GM19023 (cell line): Measurements from ENCODE around the gene MN1.

Source experiments
- ATAC-seq: cut with Tn5 transposase; IDR thresholded peaks from one replicate; pipeline ENCODE4 v1.9.1; 2021; ENCODE audit warnings: mild to moderate bottlenecking, moderate library complexity; ENCODE audit not compliant: unreplicated experiment

The MN1 gene

GRCh38 chr22:27827604-27828587 lies 26.3 kb upstream of the MN1 start:
- ATAC-seq: no peak

- no peak for ATAC-seq
Observed at GRCh38 chr22:27825174-27825573, 23.6 kb upstream of the MN1 start.

GRCh38 chr22:27823221-27823620 lies 21.7 kb upstream of the MN1 start:
- no peak for ATAC-seq

- no peak for ATAC-seq
Observed at GRCh38 chr22:27820896-27821866, 19.6 kb upstream of the MN1 start.

- ATAC-seq: no peak
Observed at GRCh38 chr22:27816552-27816951, 15.0 kb upstream of the MN1 start.

- no peak for ATAC-seq
Observed at GRCh38 chr22:27815826-27816530, 14.4 kb upstream of the MN1 start.

GRCh38 chr22:27814993-27815392 lies 13.4 kb upstream of the MN1 start:
- ATAC-seq: no peak

GRCh38 chr22:27811778-27812177 lies 10.2 kb upstream of the MN1 start:
- ATAC-seq: no peak

GRCh38 chr22:27810609-27811151 lies 9.1 kb upstream of the MN1 start:
- no peak for ATAC-seq

GRCh38 chr22:27809700-27810608 lies 8.4 kb upstream of the MN1 start:
- ATAC-seq: no peak

GRCh38 chr22:27809226-27809603 lies 7.7 kb upstream of the MN1 start:
- no peak for ATAC-seq

- ATAC-seq: no peak
Observed at GRCh38 chr22:27808451-27809225, 7.1 kb upstream of the MN1 start.

- no peak for ATAC-seq
Observed at GRCh38 chr22:27805841-27806240, 4.3 kb upstream of the MN1 start.

GRCh38 chr22:27804470-27805297 lies 3.1 kb upstream of the MN1 start:
- no peak for ATAC-seq

GRCh38 chr22:27803841-27804415 lies 2.4 kb upstream of the MN1 start:
- ATAC-seq: no peak

- ATAC-seq: no peak
Observed at GRCh38 chr22:27802346-27803073, 954 bp upstream of the MN1 start.

- no peak for ATAC-seq
Observed at GRCh38 chr22:27801202-27801615, 347 bp downstream of the MN1 start.
